Fibroblast of peridontal ligament (primary cell): Measurements from ENCODE around the gene SYNE3.

Source experiments
- DNase-seq: peaks from one replicate; pipeline ENCODE4 v3.0.0-alpha.2; 2010; ENCODE audit errors: extremely low read depth

The SYNE3 gene

GRCh38 chr14:95516554-95517181 lies at the start of gene SYNE3:
TSS of gene SYNE3 (minus strand) at chr14:95516650. CDS start at chr14:95475821, 40,829 bp downstream.
- peak; percentile 29 for DNase-seq

- DNase-seq: peak; percentile 23
These were observed 47.6 kb upstream of the SYNE3 start for GRCh38 chr14:95564060-95564459.

- DNase-seq: peak; percentile 67
These were observed 46.6 kb upstream of the SYNE3 start for GRCh38 chr14:95562892-95563685.

- DNase-seq: peak; percentile 84
These were observed 44.6 kb upstream of the SYNE3 start for GRCh38 chr14:95561001-95561412.

- no peak for DNase-seq
These were observed 42.8 kb upstream of the SYNE3 start for GRCh38 chr14:95559203-95559602.

GRCh38 chr14:95557832-95558231 lies 41.4 kb upstream of the SYNE3 start:
- no peak for DNase-seq

GRCh38 chr14:95557291-95557690 lies 40.8 kb upstream of the SYNE3 start:
- DNase-seq: no peak

GRCh38 chr14:95555053-95555452 lies 38.6 kb upstream of the SYNE3 start:
- no peak for DNase-seq

GRCh38 chr14:95553141-95553540 lies 36.7 kb upstream of the SYNE3 start:
- DNase-seq: no peak

- no peak for DNase-seq
These were observed 35.0 kb upstream of the SYNE3 start for GRCh38 chr14:95551435-95551834.

- DNase-seq: no peak
These were observed 33.5 kb upstream of the SYNE3 start for GRCh38 chr14:95549656-95550585.

- DNase-seq: no peak
These were observed 32.0 kb upstream of the SYNE3 start for GRCh38 chr14:95548328-95548929.

GRCh38 chr14:95547626-95548327 lies 31.3 kb upstream of the SYNE3 start:
- DNase-seq: no peak

GRCh38 chr14:95547272-95547625 lies 30.8 kb upstream of the SYNE3 start:
- no peak for DNase-seq

- DNase-seq: peak; percentile 91
These were observed 29.2 kb upstream of the SYNE3 start for GRCh38 chr14:95545515-95546168.

- no peak for DNase-seq
These were observed 28.1 kb upstream of the SYNE3 start for GRCh38 chr14:95544588-95544987.

GRCh38 chr14:95543021-95543420 lies 26.6 kb upstream of the SYNE3 start:
- DNase-seq: no peak

- no peak for DNase-seq
These were observed 25.8 kb upstream of the SYNE3 start for GRCh38 chr14:95541932-95542930.

GRCh38 chr14:95541346-95541745 lies 24.9 kb upstream of the SYNE3 start:
- no peak for DNase-seq
